H1 (cell line): ENCODE data around the gene GAB2. TPM values are rescaled to one million over a fixed set of nuclear protein-coding genes. Genes with fewer than 3 reads are reported as not detected.

ENCODE experiments used
- SIRT6 ChIP-seq: IDR thresholded peaks from one replicate; pipeline ENCODE4 v1.7.1; 2012; ENCODE audit warnings: low read length, inconsistent platforms
- polyA plus RNA-seq, 7 experiments: library from polyadenylated mRNA; depleted of rRNA in 3 of 7; stranded (reverse) in 5 of 7; unstranded in 2 of 7; fragments of >200 nt in 5 of 7; fragments of 200-250 nt in 2 of 7; gene quantifications; 1 replicate in 5 of 7; 2 replicates in 1 of 7; 4 replicates in 1 of 7; pipeline versions ENCODE4 v1.2.1 to v1.2.3, GENCODE V29; 2011 to 2013; ENCODE audit warnings: missing spikeins in 2 of 7, mixed read lengths in 2 of 7
- total RNA-seq: library from RNA; stranded (reverse); fragmentation: NEBNext Ultra II Directional; extraction: Animal tissue kit (Norgen Biotek cat#: 25700); gene quantifications from 2 replicates; pipeline ENCODE4 v1.2.1, GENCODE V29; 2021

The GAB2 gene
- total and polyA plus RNA-seq, 2 of the 8 experiments (the other 6 are each of a cell fraction or from before 2014, with no cell fraction given): 6.3 to 14.0 TPM

DNA sequence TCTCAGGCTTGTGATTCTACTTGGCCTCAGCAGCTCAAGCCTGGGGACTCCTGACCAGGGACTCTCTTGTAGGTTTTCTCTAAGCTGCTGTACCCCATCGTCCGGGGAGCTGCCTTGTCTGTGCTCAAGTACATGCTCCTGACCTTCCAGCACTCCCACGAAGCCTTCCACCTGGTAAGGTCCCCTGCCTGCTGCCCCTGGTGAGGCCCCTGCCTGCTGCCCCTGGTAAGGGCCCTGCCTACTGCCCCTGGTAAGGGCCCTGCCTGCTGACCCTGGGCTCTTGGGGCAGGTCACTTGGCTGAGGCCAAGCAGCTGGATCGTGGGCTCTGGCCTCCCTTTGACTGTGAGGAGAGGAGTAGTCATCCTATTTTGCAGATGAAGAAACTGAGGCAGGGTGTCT lies 217.6 kb downstream of the GAB2 start (continued):
- TF ChIP-seq SIRT6: no peak
